HG03064 (cell line): ENCODE measurements around the gene GBGT1.

ENCODE experiments used
- ATAC-seq: cut with Tn5 transposase; IDR thresholded peaks from one replicate; pipeline ENCODE4 v1.9.1; 2021; ENCODE audit warnings: low read depth; ENCODE audit not compliant: unreplicated experiment

GBGT1 gene

GRCh38 chr9:133117271-133118178 is 46.2 kb downstream of the GBGT1 start:
- no peak for ATAC-seq

GRCh38 chr9:133116346-133117231 is 47.1 kb downstream of the GBGT1 start:
- ATAC-seq = no peak

GRCh38 chr9:133115604-133116345 is 47.9 kb downstream of the GBGT1 start:
- ATAC-seq = peak; percentile 62

GRCh38 chr9:133114886-133115603 is 48.7 kb downstream of the GBGT1 start:
- ATAC-seq = no peak

GRCh38 chr9:133113949-133114885 is 49.5 kb downstream of the GBGT1 start:
- no peak for ATAC-seq

- no peak for ATAC-seq
Observed at GRCh38 chr9:133113163-133113948, 50.4 kb downstream of the GBGT1 start.

GRCh38 chr9:133112663-133113026 is 51.1 kb downstream of the GBGT1 start:
- no peak for ATAC-seq

GRCh38 chr9:133111808-133112662 is 51.7 kb downstream of the GBGT1 start:
- no peak for ATAC-seq

GRCh38 chr9:133109931-133110650 is 53.6 kb downstream of the GBGT1 start:
- no peak for ATAC-seq

- no peak for ATAC-seq
Observed at GRCh38 chr9:133108794-133109641, 54.7 kb downstream of the GBGT1 start.

GRCh38 chr9:133107961-133108793 is 55.5 kb downstream of the GBGT1 start:
- ATAC-seq = no peak

GRCh38 chr9:133107245-133107722 is 56.4 kb downstream of the GBGT1 start:
- ATAC-seq = no peak

GRCh38 chr9:133106511-133107244 is 57.0 kb downstream of the GBGT1 start:
- no peak for ATAC-seq

- ATAC-seq = no peak
Observed at GRCh38 chr9:133105461-133105770, 58.3 kb downstream of the GBGT1 start.
